Testis (tissue), 2 donors: ENCODE results near the gene MAEA.

Source experiments
- CTCF ChIP-seq, 3 experiments: fragments of 450-650 bp in 2 of 3; fragments of 200-600 bp in 1 of 3; sonication (generic) in 1 of 3; IDR thresholded peaks; one replicate each; pipeline ENCODE4 v1.5.1; 2016 to 2019; ENCODE audit warnings: antibody characterized with exemption in 3 of 3, mild to moderate bottlenecking in 2 of 3, moderate library complexity in 1 of 3
- POLR2A ChIP-seq: fragments of 450-650 bp; IDR thresholded peaks from one replicate; pipeline ENCODE4 v1.6.1; 2017; ENCODE audit warnings: antibody characterized with exemption, mild to moderate bottlenecking, moderate library complexity

GRCh38 chr4:1239950-1240307 is 49.8 kb upstream of the MAEA start:
- no peak for TF ChIP-seq CTCF (IDR thresholded peaks at IDR 0.05)
- TF ChIP-seq POLR2A: no peak
